GM13976 (cell line): ENCODE measurements around the gene LSMEM2.

Experiments
- DNase-seq: peaks from one replicate; pipeline ENCODE4 v3.0.0; 2012; ENCODE audit warnings: low spot score
- CTCF ChIP-seq: IDR thresholded peaks from 2 replicates; pipeline ENCODE4 v1.5.1; 2012; ENCODE audit warnings: borderline replicate concordance, mild to moderate bottlenecking; ENCODE audit not compliant: insufficient read depth; ENCODE audit errors: extremely low read depth, missing control alignments, control extremely low read depth
- in situ Hi-C: fragments of 300-500 bp; cut with MboI; formaldehyde crosslinking; loops from one replicate; pipeline ENCODE4 v1.12.0; 2022; ENCODE audit warnings: low sequenced_read_pairs, mixed read lengths, inconsistent platforms; ENCODE audit not compliant: unreplicated experiment

LSMEM2 gene

GRCh38 chr3:50325497-50326181 lies 46.8 kb downstream of the LSMEM2 start:
- in situ Hi-C loops: no loop called here
- TF ChIP-seq CTCF: no peak
- DNase-seq: no peak

DNA sequence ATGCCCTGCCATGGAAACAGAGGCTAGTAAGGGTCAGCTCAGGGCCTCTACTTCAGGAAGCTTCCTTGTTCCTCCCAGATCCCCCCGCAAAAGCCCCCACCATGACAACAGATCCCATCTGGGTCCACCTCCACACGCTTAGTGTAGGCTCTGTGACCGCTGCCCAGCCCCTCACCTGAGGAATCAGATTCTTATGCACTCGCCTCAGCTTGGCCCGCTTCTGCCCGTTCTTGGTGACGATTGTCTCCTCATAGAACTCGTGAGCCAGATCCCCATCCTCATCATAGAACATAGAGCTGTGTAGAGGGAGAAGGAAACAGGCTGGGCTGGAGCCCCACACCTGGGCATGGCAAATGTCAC lies 47.3 kb downstream of the LSMEM2 start:
- in situ Hi-C loops: no loop called here
- no peak for DNase-seq
- TF ChIP-seq CTCF: no peak

DNA sequence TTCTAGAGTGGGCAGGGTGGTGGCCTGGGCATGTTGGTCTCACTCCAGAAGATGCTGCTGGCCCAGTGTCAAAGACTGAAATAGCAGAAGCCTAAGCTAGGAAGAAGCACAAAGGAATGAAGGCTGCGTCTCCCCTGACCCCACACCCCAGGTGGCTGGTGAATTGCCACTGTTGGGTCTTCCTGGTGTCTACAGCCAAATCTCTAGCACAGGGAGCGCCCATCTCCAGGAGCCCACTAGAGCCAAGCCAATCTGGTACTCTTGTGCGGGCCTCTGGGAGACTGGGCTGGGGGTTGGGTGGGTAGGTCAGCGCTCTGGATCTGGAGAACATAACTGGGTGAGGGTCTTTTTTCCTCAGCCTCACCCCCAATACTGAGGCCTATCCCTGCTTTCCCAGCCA lies 48.2 kb downstream of the LSMEM2 start:
- DNase-seq: no peak
- TF ChIP-seq CTCF: no peak
- in situ Hi-C loops: no loop called here

DNA sequence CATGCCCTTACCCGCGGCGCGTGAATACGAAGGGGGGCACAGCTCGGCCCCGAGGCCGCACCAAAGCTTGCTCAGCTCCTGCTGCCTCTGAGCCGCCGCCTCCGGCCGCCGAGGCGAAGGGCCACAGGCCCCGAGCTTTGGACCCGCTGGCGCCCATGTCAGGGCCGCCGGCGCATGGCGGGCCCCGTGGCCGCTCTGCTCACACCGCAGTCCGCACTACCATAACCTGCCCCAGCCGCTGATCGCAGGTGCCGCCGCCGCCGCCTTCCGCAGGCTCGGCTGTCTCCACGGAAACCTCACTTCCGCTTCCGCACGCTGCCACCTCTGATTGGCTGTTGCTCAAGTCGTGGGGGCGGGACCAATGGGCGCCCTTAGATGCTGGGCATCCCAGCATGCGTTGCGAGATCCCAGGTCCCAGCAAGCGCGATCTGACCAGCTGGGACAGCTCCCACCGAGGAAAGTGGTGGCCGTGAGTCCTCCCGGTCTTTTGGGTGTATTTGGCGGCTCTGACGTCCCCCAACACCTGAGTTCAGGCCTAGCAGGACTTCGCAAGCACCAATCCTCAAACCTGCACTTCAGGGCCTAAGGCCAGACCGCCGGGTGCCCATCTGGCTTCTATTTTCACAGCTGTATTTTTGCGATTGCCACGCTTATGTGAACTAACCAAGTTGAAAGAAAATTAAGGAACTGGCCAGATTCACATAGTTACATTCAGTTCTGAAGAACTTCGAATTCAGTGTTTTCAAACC lies 49.2 kb downstream of the LSMEM2 start, which contains the start of gene TUSC2:
Gene TUSC2 (minus strand): TSS at position 281 of the 749 bp plus-strand sequence. CDS start 124 bp downstream, at position 157.
- TF ChIP-seq CTCF: no peak
- in situ Hi-C loops: no loop called here
- peak; percentile 98 for DNase-seq

- in situ Hi-C loops: no loop called here
- no peak for TF ChIP-seq CTCF
- no peak for DNase-seq
Measured at GRCh38 chr3:50330330-50330729, 51.4 kb downstream of the LSMEM2 start.

GRCh38 chr3:50331364-50331907 lies 52.5 kb downstream of the LSMEM2 start:
- DNase-seq: no peak
- no peak for TF ChIP-seq CTCF
- in situ Hi-C loops: no loop called here
